ENCODE results near the gene IAH1.
"Not testable (repeated sequence)": the region's sequence is repeated elsewhere in the genome, so short reads cannot be mapped to it uniquely, and the experiment has no call there.

The IAH1 gene

GRCh38 chr2:9483107-9483506, 8.8 kb downstream of the IAH1 start:
- DNase-seq (ENCODE audit: low spot score in 2 of 2) (no peak), ATAC-seq (replicated peaks; ENCODE audit: extremely low read depth, poor library complexity, severe bottlenecking) (no peak)
- Mint-ChIP-seq H3K4me1 (peaks cover 20% of the 10 kb centered on the region), H3K4me3 (no peak overlapping the region), H3K27ac (ENCODE audit: low read depth) (no peak overlapping the region), H3K27me3 (no peaks in the 10 kb centered on the region), H3K9me3 (no peaks in the 10 kb centered on the region), H3K36me3 (ENCODE audit: insufficient read depth) (peaks cover 60% of the 10 kb centered on the region)

GRCh38 chr2:9484533-9484932, 10.2 kb downstream of the IAH1 start:
- no peak for ATAC-seq (replicated peaks; ENCODE audit: extremely low read depth, poor library complexity, severe bottlenecking)

GRCh38 chr2:9488583-9489547, 14.5 kb downstream of the IAH1 start:
- Mint-ChIP-seq H3K4me3 (no peak overlapping the region), H3K4me1 (peaks cover 6% of the 10 kb centered on the region), H3K9me3 (no peaks in the 10 kb centered on the region), H3K27ac (ENCODE audit: low read depth) (peak overlapping the region; percentile 11), H3K36me3 (ENCODE audit: insufficient read depth) (peaks cover 73% of the 10 kb centered on the region), H3K27me3 (no peaks in the 10 kb centered on the region)
- DNase-seq (ENCODE audit: low spot score in 2 of 2) (no peak), ATAC-seq (replicated peaks; ENCODE audit: extremely low read depth, poor library complexity, severe bottlenecking) (no peak)

More at GRCh38 chr2:9484533-9484932, 10.2 kb downstream of the IAH1 start:
- Mint-ChIP-seq H3K27me3 (no peaks in the 10 kb centered on the region), H3K27ac (ENCODE audit: low read depth) (no peak overlapping the region), H3K4me1 (peaks cover 6% of the 10 kb centered on the region), H3K9me3 (no peaks in the 10 kb centered on the region), H3K36me3 (ENCODE audit: insufficient read depth) (peaks cover 66% of the 10 kb centered on the region), H3K4me3 (no peak overlapping the region)
- DNase-seq (ENCODE audit: low spot score in 2 of 2) = no peak

- no peaks in the 10 kb centered on the region for H3K9me3 Mint-ChIP-seq
- H3K4me1 Mint-ChIP-seq = peaks cover 6% of the 10 kb centered on the region
- no peaks in the 10 kb centered on the region for H3K27me3 Mint-ChIP-seq
- ATAC-seq (replicated peaks; ENCODE audit: extremely low read depth, poor library complexity, severe bottlenecking) (no peak), DNase-seq (ENCODE audit: low spot score in 2 of 2) (no peak)
- H3K4me3 Mint-ChIP-seq = no peak overlapping the region
- H3K27ac Mint-ChIP-seq (ENCODE audit: low read depth) = no peak overlapping the region
- peaks cover 72% of the 10 kb centered on the region for H3K36me3 Mint-ChIP-seq (ENCODE audit: insufficient read depth)
Observed at GRCh38 chr2:9490789-9491188, 16.4 kb downstream of the IAH1 start.

- Mint-ChIP-seq H3K27me3 (no peaks in the 10 kb centered on the region), H3K36me3 (ENCODE audit: insufficient read depth) (peaks cover 69% of the 10 kb centered on the region), H3K4me1 (peaks cover 12% of the 10 kb centered on the region), H3K9me3 (no peaks in the 10 kb centered on the region), H3K27ac (ENCODE audit: low read depth) (no peak overlapping the region), H3K4me3 (no peak overlapping the region)
- DNase-seq (ENCODE audit: low spot score in 2 of 2) = no peak
- no peak for ATAC-seq (replicated peaks; ENCODE audit: extremely low read depth, poor library complexity, severe bottlenecking)
Observed at GRCh38 chr2:9492927-9493326, 18.6 kb downstream of the IAH1 start.

GRCh38 chr2:9493478-9493877, 19.1 kb downstream of the IAH1 start:
- no peak overlapping the region for H3K4me3 Mint-ChIP-seq
- H3K4me1 Mint-ChIP-seq = peaks cover 12% of the 10 kb centered on the region
- H3K27me3 Mint-ChIP-seq = no peaks in the 10 kb centered on the region
- H3K27ac Mint-ChIP-seq (ENCODE audit: low read depth) = peak overlapping the region; percentile 70
- H3K9me3 Mint-ChIP-seq = no peaks in the 10 kb centered on the region
- H3K36me3 Mint-ChIP-seq (ENCODE audit: insufficient read depth) = peaks cover 66% of the 10 kb centered on the region
- DNase-seq (ENCODE audit: low spot score in 2 of 2) = no peak
- no peak for ATAC-seq (replicated peaks; ENCODE audit: extremely low read depth, poor library complexity, severe bottlenecking)

GRCh38 chr2:9494081-9494480, 19.7 kb downstream of the IAH1 start:
- H3K4me1 Mint-ChIP-seq = peaks cover 12% of the 10 kb centered on the region
- DNase-seq (ENCODE audit: low spot score in 2 of 2) = no peak
- H3K27ac Mint-ChIP-seq (ENCODE audit: low read depth) = peak overlapping the region; percentile 70
- no peaks in the 10 kb centered on the region for H3K27me3 Mint-ChIP-seq
- H3K9me3 Mint-ChIP-seq = no peaks in the 10 kb centered on the region
- peaks cover 66% of the 10 kb centered on the region for H3K36me3 Mint-ChIP-seq (ENCODE audit: insufficient read depth)
- no peak overlapping the region for H3K4me3 Mint-ChIP-seq
- no peak for ATAC-seq (replicated peaks; ENCODE audit: extremely low read depth, poor library complexity, severe bottlenecking)

GRCh38 chr2:9497017-9497416, 22.7 kb downstream of the IAH1 start:
- DNase-seq (ENCODE audit: low spot score in 2 of 2) = no peak
- Mint-ChIP-seq H3K27me3 (no peaks in the 10 kb centered on the region), H3K4me1 (peaks cover 12% of the 10 kb centered on the region), H3K27ac (ENCODE audit: low read depth) (peak overlapping the region; percentile 41), H3K36me3 (ENCODE audit: insufficient read depth) (peaks cover 59% of the 10 kb centered on the region), H3K9me3 (no peaks in the 10 kb centered on the region), H3K4me3 (no peak overlapping the region)
- no peak for ATAC-seq (replicated peaks; ENCODE audit: extremely low read depth, poor library complexity, severe bottlenecking)

GRCh38 chr2:9498210-9498609, 23.9 kb downstream of the IAH1 start:
- Mint-ChIP-seq H3K36me3 (ENCODE audit: insufficient read depth) (peaks cover 62% of the 10 kb centered on the region), H3K4me3 (no peak overlapping the region), H3K4me1 (peaks cover 10% of the 10 kb centered on the region), H3K27me3 (no peaks in the 10 kb centered on the region), H3K9me3 (no peaks in the 10 kb centered on the region), H3K27ac (ENCODE audit: low read depth) (no peak overlapping the region)
- ATAC-seq (replicated peaks; ENCODE audit: extremely low read depth, poor library complexity, severe bottlenecking) (no peak), DNase-seq (ENCODE audit: low spot score in 2 of 2) (no peak)

- peaks cover 45% of the 10 kb centered on the region for H3K36me3 Mint-ChIP-seq (ENCODE audit: insufficient read depth)
- H3K27me3 Mint-ChIP-seq = no peaks in the 10 kb centered on the region
- H3K4me1 Mint-ChIP-seq = peaks cover 14% of the 10 kb centered on the region
- DNase-seq (ENCODE audit: low spot score in 2 of 2) = no peak
- ATAC-seq (replicated peaks; ENCODE audit: extremely low read depth, poor library complexity, severe bottlenecking) = no peak
- no peak overlapping the region for H3K4me3 Mint-ChIP-seq
- no peak overlapping the region for H3K27ac Mint-ChIP-seq (ENCODE audit: low read depth)
- H3K9me3 Mint-ChIP-seq = no peaks in the 10 kb centered on the region
Observed at GRCh38 chr2:9508931-9509330, 34.6 kb downstream of the IAH1 start.

- not testable (repeated sequence) for H3K4me1 Mint-ChIP-seq; H3K27me3 Mint-ChIP-seq; H3K9me3 Mint-ChIP-seq; H3K27ac Mint-ChIP-seq (ENCODE audit: low read depth); DNase-seq (ENCODE audit: low spot score in 2 of 2); ATAC-seq (replicated peaks; ENCODE audit: extremely low read depth, poor library complexity, severe bottlenecking); H3K4me3 Mint-ChIP-seq
- H3K36me3 Mint-ChIP-seq (ENCODE audit: insufficient read depth) = peaks cover 41% of the 10 kb centered on the region
Observed at GRCh38 chr2:9513946-9514345, 39.6 kb downstream of the IAH1 start.

- ATAC-seq (replicated peaks; ENCODE audit: extremely low read depth, poor library complexity, severe bottlenecking) (no peak), DNase-seq (ENCODE audit: low spot score in 2 of 2) (no peak)
- Mint-ChIP-seq H3K9me3 (no peaks in the 10 kb centered on the region), H3K27me3 (no peaks in the 10 kb centered on the region), H3K4me3 (no peak overlapping the region), H3K4me1 (no peaks in the 10 kb centered on the region), H3K36me3 (ENCODE audit: insufficient read depth) (peaks cover 54% of the 10 kb centered on the region), H3K27ac (ENCODE audit: low read depth) (no peak overlapping the region)
Observed at GRCh38 chr2:9517118-9517782, 42.9 kb downstream of the IAH1 start.

- H3K4me3 Mint-ChIP-seq = no peak overlapping the region
- H3K27ac Mint-ChIP-seq (ENCODE audit: low read depth) = no peak overlapping the region
- H3K4me1 Mint-ChIP-seq = no peaks in the 10 kb centered on the region
- ATAC-seq (replicated peaks; ENCODE audit: extremely low read depth, poor library complexity, severe bottlenecking) = no peak
- no peaks in the 10 kb centered on the region for H3K27me3 Mint-ChIP-seq
- no peaks in the 10 kb centered on the region for H3K9me3 Mint-ChIP-seq
- peaks cover 51% of the 10 kb centered on the region for H3K36me3 Mint-ChIP-seq (ENCODE audit: insufficient read depth)
- no peak for DNase-seq (ENCODE audit: low spot score in 2 of 2)
Observed at GRCh38 chr2:9518163-9518562, 43.8 kb downstream of the IAH1 start.
